HL-60 (cell line): ENCODE measurements around the gene RAC2.

Experiments used
- GABPA ChIP-seq: IDR thresholded peaks from 2 replicates; pipeline ENCODE4 v1.6.1; 2012; ENCODE audit warnings: low read depth
- POLR2AphosphoS5 ChIP-seq: IDR thresholded peaks from 2 replicates; pipeline ENCODE4 v1.6.1; 2012; ENCODE audit warnings: low read depth
- SPI1 ChIP-seq: IDR thresholded peaks from 2 replicates; pipeline ENCODE4 v1.6.1; 2012; ENCODE audit warnings: low read depth, mild to moderate bottlenecking, borderline replicate concordance
- TF ChIP-seq, protein P1 (sequence below): IDR thresholded peaks from one replicate; pipeline ENCODE4 v1.5.1; 2011; ENCODE audit warnings: low read length, control low read depth, inconsistent platforms; ENCODE audit not compliant: insufficient read depth
- TF ChIP-seq, protein P2 (sequence below): IDR thresholded peaks from 2 replicates; pipeline ENCODE4 v1.6.1; 2012; ENCODE audit warnings: low read depth; ENCODE audit not compliant: insufficient replicate concordance

DNA sequence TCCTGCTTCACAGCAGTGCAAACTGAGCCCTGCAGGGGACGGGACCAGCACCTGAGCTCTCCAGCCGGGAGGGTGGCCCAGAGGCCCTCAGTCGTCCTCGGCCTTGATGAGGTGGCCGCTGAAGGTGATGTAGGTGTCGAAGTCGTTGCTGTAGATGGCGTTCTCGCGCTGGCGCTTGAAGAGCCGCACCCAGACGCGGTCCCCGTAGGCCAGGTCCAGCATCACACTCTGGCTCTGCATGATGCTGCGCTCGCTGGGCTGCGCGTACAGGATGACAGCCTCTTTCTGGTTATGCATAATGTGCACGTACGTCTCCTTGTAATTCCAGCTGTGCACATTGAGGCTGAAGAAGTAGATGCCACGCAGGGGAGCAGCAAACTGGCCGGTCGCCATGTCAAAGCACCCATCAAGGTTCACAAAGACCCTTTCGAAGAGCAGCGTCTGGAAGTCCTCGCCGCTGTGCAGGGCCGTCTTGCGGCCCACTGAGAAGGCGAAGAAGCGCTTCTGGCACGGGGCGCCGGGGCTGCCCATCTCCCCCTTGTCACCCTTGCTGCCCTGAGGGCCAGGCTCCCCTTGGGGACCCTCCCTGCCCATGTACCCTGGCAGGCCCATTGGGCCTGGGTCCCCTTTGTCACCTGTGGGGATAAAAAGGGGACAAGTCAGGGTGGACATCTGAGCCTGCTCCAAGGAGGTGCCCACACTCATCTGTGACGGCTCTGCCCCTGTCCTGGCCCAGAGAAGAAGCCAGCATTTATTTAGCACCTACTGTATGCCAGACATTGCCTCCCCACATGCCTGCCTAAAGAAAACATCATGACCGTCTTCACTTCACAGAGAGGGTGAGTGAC is 61.7 kb downstream of the RAC2 start:
- TF ChIP-seq POLR2AphosphoS5 (no peak), SPI1 (no peak), GABPA (no peak)
- TF ChIP-seq, protein P1, sequence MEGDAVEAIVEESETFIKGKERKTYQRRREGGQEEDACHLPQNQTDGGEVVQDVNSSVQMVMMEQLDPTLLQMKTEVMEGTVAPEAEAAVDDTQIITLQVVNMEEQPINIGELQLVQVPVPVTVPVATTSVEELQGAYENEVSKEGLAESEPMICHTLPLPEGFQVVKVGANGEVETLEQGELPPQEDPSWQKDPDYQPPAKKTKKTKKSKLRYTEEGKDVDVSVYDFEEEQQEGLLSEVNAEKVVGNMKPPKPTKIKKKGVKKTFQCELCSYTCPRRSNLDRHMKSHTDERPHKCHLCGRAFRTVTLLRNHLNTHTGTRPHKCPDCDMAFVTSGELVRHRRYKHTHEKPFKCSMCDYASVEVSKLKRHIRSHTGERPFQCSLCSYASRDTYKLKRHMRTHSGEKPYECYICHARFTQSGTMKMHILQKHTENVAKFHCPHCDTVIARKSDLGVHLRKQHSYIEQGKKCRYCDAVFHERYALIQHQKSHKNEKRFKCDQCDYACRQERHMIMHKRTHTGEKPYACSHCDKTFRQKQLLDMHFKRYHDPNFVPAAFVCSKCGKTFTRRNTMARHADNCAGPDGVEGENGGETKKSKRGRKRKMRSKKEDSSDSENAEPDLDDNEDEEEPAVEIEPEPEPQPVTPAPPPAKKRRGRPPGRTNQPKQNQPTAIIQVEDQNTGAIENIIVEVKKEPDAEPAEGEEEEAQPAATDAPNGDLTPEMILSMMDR: no peak
- TF ChIP-seq, protein P2, sequence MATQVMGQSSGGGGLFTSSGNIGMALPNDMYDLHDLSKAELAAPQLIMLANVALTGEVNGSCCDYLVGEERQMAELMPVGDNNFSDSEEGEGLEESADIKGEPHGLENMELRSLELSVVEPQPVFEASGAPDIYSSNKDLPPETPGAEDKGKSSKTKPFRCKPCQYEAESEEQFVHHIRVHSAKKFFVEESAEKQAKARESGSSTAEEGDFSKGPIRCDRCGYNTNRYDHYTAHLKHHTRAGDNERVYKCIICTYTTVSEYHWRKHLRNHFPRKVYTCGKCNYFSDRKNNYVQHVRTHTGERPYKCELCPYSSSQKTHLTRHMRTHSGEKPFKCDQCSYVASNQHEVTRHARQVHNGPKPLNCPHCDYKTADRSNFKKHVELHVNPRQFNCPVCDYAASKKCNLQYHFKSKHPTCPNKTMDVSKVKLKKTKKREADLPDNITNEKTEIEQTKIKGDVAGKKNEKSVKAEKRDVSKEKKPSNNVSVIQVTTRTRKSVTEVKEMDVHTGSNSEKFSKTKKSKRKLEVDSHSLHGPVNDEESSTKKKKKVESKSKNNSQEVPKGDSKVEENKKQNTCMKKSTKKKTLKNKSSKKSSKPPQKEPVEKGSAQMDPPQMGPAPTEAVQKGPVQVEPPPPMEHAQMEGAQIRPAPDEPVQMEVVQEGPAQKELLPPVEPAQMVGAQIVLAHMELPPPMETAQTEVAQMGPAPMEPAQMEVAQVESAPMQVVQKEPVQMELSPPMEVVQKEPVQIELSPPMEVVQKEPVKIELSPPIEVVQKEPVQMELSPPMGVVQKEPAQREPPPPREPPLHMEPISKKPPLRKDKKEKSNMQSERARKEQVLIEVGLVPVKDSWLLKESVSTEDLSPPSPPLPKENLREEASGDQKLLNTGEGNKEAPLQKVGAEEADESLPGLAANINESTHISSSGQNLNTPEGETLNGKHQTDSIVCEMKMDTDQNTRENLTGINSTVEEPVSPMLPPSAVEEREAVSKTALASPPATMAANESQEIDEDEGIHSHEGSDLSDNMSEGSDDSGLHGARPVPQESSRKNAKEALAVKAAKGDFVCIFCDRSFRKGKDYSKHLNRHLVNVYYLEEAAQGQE: no peak
